ENCODE measurements around the gene RNF126.
"Not testable (repeated sequence)": the region's sequence is repeated elsewhere in the genome, so short reads cannot be mapped to it uniquely, and the experiment has no call there.

Gene RNF126

GRCh38 chr19:629961-630714, 32.9 kb downstream of the RNF126 start:
- H3K27ac ChIP-seq (ENCODE audit: poor library complexity, severe bottlenecking): no peak overlapping the region
- H3K36me3 ChIP-seq (ENCODE audit: low read depth): peaks cover 36% of the 10 kb centered on the region
- H3K27me3 ChIP-seq (ENCODE audit: insufficient read depth, poor library complexity, severe bottlenecking): no peaks in the 10 kb centered on the region
- no peak for DNase-seq (ENCODE audit: low spot score)
- no peak for TF ChIP-seq CTCF (IDR thresholded peaks at IDR 0.05; ENCODE audit: poor library complexity, severe bottlenecking)
- peaks cover 2% of the 10 kb centered on the region for H3K4me1 ChIP-seq (ENCODE audit: insufficient read depth, poor library complexity, severe bottlenecking)
- H3K4me3 ChIP-seq (ENCODE audit: severe bottlenecking): no peak overlapping the region
- H3K9me3 ChIP-seq (ENCODE audit: severe bottlenecking): no peaks in the 10 kb centered on the region
- no peak for ATAC-seq (ENCODE audit: low read depth)

- not testable (repeated sequence) for ATAC-seq (ENCODE audit: low read depth); H3K27me3 ChIP-seq (ENCODE audit: insufficient read depth, poor library complexity, severe bottlenecking); H3K4me1 ChIP-seq (ENCODE audit: insufficient read depth, poor library complexity, severe bottlenecking); H3K4me3 ChIP-seq (ENCODE audit: severe bottlenecking); H3K9me3 ChIP-seq (ENCODE audit: severe bottlenecking); H3K27ac ChIP-seq (ENCODE audit: poor library complexity, severe bottlenecking); DNase-seq (ENCODE audit: low spot score)
- H3K36me3 ChIP-seq (ENCODE audit: low read depth): peaks cover 38% of the 10 kb centered on the region
These were observed 33.5 kb downstream of the RNF126 start for GRCh38 chr19:629515-629914.

- H3K36me3 ChIP-seq (ENCODE audit: low read depth): peaks cover 40% of the 10 kb centered on the region
- H3K9me3 ChIP-seq (ENCODE audit: severe bottlenecking): no peaks in the 10 kb centered on the region
- no peaks in the 10 kb centered on the region for H3K27me3 ChIP-seq (ENCODE audit: insufficient read depth, poor library complexity, severe bottlenecking)
- no peak for ATAC-seq (ENCODE audit: low read depth)
- no peak overlapping the region for H3K27ac ChIP-seq (ENCODE audit: poor library complexity, severe bottlenecking)
- H3K4me3 ChIP-seq (ENCODE audit: severe bottlenecking): no peak overlapping the region
- peaks cover 2% of the 10 kb centered on the region for H3K4me1 ChIP-seq (ENCODE audit: insufficient read depth, poor library complexity, severe bottlenecking)
- no peak for DNase-seq (ENCODE audit: low spot score)
- peak; percentile 12 for TF ChIP-seq CTCF (IDR thresholded peaks at IDR 0.05; ENCODE audit: poor library complexity, severe bottlenecking)
These were observed 34.8 kb downstream of the RNF126 start for GRCh38 chr19:628168-628567.

GRCh38 chr19:626566-626965, 36.4 kb downstream of the RNF126 start:
- peaks cover 37% of the 10 kb centered on the region for H3K36me3 ChIP-seq (ENCODE audit: low read depth)
- not testable (repeated sequence) for ATAC-seq (ENCODE audit: low read depth); H3K27me3 ChIP-seq (ENCODE audit: insufficient read depth, poor library complexity, severe bottlenecking); H3K9me3 ChIP-seq (ENCODE audit: severe bottlenecking); H3K4me3 ChIP-seq (ENCODE audit: severe bottlenecking); H3K4me1 ChIP-seq (ENCODE audit: insufficient read depth, poor library complexity, severe bottlenecking); H3K27ac ChIP-seq (ENCODE audit: poor library complexity, severe bottlenecking); DNase-seq (ENCODE audit: low spot score)

- H3K27ac ChIP-seq (ENCODE audit: poor library complexity, severe bottlenecking): no peak overlapping the region
- DNase-seq (ENCODE audit: low spot score) (no peak), ATAC-seq (ENCODE audit: low read depth) (no peak)
- no peaks in the 10 kb centered on the region for H3K4me1 ChIP-seq (ENCODE audit: insufficient read depth, poor library complexity, severe bottlenecking)
- peaks cover 29% of the 10 kb centered on the region for H3K36me3 ChIP-seq (ENCODE audit: low read depth)
- H3K27me3 ChIP-seq (ENCODE audit: insufficient read depth, poor library complexity, severe bottlenecking): no peaks in the 10 kb centered on the region
- no peaks in the 10 kb centered on the region for H3K9me3 ChIP-seq (ENCODE audit: severe bottlenecking)
- no peak for TF ChIP-seq CTCF (IDR thresholded peaks at IDR 0.05; ENCODE audit: poor library complexity, severe bottlenecking)
- H3K4me3 ChIP-seq (ENCODE audit: severe bottlenecking): no peak overlapping the region
These were observed 37.8 kb downstream of the RNF126 start for GRCh38 chr19:625257-625656.

Data from RWPE2 (cell line).